GM21381 (cell line): Measurements from ENCODE around the gene PIEZO2.
"Not testable (repeated sequence)": the region's sequence is repeated elsewhere in the genome, so short reads cannot be mapped to it uniquely, and the experiment has no call there.

Source experiments
- ATAC-seq: cut with Tn5 transposase; IDR thresholded peaks from one replicate; pipeline ENCODE4 v1.9.1; 2021; ENCODE audit warnings: mild to moderate bottlenecking, moderate library complexity; ENCODE audit not compliant: unreplicated experiment

Gene PIEZO2

GRCh38 chr18:10850840-10851239 lies 298.5 kb downstream of the PIEZO2 start:
- no peak for ATAC-seq

GRCh38 chr18:10850216-10850615 lies 299.2 kb downstream of the PIEZO2 start:
- ATAC-seq: no peak

DNA sequence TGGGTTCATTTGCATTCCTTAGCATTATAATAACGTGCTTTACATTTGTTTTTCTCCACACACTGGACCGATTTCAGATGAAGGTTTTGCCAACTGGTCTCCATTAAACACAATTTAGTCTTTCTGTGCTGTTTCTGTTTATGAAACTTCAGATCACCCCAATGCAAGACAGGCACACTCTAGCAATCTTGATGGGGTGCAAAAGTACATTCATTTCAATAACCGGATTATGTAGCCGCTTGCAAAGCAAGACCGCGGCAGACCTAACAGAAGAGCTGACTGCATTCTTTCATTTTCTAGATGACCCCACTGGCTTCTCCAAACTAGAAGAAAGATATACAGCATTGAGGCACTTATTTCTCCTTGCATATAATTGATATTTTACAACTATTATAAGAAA lies 301.5 kb downstream of the PIEZO2 start:
- no peak for ATAC-seq

DNA sequence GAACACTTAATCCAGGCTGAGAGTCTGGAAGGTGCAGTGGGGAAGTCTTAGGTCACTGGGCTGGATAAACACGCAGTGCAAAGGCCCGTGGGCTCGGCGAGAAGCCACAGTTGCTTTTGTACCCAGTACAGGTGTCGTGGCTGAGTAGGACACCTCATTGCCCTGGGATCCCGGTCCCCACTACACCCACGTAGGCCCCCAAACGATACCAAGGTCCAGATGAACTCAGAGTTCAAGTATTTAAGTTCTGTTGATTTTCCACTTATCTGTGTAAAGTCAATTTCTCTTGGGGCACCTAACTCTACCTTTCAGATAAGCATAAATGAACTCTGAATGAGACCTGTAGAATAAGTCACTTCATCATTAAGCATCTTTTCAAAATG lies 302.0 kb downstream of the PIEZO2 start:
- ATAC-seq: no peak

DNA sequence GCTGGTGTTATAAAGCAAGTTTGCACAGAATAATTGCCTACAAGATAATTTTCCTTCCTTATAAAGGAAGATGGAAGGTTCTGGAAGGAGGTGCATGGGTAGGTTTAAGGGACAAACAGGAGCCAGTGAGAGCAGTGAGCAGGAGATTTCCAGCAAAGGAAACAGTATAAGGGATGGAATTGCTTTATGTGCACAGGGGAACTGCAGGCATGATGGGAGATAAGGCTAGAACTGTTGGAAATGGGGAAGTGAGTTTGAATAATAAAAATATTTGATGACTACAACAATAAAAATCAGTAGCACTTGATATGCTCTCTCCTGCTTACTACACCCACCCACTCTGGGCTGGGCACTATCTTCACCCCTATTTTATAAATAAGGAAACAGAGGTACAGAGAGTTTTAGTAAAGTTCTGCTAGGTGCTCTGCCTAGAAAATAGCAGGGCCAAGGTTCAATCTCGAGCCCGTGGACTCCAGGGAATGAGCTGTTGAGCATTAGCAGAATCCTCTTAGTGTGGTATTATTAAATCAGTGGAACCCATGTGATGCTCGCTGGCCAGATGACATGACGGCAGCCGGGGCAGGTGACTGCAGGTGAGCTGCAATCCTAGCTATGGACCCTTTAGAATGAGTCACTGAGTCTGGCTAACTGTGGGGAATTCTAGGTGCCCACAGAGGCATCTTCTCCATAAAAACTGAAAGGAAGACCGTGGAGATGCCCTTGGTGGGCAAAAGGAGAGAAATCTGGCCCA lies 302.5 kb downstream of the PIEZO2 start:
- no peak for ATAC-seq

- not testable (repeated sequence) for ATAC-seq
Measured at GRCh38 chr18:10846035-10846434, 303.3 kb downstream of the PIEZO2 start.

GRCh38 chr18:10843565-10843964 lies 305.8 kb downstream of the PIEZO2 start:
- ATAC-seq: no peak

DNA sequence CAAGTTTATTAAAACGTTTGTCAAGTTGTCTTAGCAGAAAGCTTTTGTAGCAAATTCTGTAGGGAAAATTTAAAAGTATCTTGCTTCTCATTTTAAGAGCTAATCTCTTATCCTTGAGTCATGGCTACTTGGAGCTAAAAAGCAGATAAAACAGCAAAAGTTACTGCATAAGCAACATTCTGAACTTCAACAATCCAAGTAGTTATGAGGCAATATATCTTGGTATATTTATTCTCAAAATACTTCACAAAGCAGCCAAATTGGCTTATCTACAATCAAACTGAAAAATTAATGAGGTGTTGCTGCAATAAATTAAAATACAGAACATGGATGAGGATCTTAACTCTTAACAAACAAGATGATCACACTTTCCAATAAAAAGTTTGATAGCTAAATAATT lies 306.5 kb downstream of the PIEZO2 start:
- ATAC-seq: no peak

DNA sequence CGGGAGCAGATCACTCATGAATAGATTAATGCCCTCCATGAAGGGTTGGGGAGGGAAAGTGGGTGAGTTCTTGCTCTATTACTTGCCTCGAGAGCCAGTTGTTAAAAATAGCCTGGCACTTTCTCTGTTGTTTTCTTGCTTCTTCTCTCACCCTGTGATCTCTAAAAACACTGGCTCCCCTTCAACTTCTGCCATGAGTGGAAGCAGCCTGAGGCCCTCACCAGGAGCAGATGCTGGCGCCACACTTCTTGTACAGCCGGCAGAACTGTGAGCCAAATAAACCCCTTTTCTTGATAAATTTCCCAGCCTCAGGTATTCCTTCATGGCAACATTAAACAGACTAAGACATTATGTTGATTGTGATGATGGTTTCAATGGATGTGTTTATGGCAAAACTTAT lies 307.0 kb downstream of the PIEZO2 start:
- ATAC-seq: no peak

DNA sequence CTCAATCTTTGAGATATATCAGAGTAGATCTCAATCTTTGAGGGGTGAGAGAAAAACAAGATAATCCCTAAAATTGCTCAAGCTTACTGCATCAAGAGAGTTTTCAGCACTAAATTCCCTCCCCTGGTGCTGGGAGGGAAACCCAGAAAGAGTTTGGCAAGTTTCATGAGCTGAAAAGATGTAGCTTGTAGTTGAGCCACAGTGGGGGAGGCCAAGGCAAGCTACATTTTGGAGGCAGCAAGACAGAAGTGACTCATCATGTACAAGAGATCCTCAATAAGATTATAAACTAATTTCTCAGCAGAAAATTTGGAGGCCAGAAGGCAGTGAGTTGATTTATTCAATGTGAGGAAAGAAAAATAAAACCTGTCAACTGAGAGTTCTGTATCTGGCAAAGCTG lies 308.2 kb downstream of the PIEZO2 start:
- ATAC-seq: no peak

DNA sequence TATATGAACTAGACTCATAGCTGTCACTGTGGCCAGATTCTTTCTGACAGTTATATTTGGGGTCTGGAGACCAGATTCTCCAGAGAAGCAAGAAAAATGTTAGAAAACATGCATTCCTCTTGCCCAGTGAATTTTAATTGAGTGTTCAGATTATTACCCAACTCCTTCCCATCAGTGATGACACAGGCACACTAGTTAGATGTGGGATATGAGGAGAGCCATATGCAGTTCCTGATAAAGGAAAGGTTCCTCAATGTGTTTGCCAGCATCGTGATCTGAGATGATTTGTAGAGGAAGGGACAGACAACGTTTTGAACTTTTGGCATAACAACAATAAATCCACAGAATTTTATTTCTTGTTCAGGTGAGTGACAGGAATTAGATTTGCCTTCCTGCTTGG lies 308.6 kb downstream of the PIEZO2 start:
- ATAC-seq: no peak

GRCh38 chr18:10839421-10839820 lies 309.9 kb downstream of the PIEZO2 start:
- ATAC-seq: no peak

GRCh38 chr18:10838553-10838952 lies 310.8 kb downstream of the PIEZO2 start:
- ATAC-seq: no peak

DNA sequence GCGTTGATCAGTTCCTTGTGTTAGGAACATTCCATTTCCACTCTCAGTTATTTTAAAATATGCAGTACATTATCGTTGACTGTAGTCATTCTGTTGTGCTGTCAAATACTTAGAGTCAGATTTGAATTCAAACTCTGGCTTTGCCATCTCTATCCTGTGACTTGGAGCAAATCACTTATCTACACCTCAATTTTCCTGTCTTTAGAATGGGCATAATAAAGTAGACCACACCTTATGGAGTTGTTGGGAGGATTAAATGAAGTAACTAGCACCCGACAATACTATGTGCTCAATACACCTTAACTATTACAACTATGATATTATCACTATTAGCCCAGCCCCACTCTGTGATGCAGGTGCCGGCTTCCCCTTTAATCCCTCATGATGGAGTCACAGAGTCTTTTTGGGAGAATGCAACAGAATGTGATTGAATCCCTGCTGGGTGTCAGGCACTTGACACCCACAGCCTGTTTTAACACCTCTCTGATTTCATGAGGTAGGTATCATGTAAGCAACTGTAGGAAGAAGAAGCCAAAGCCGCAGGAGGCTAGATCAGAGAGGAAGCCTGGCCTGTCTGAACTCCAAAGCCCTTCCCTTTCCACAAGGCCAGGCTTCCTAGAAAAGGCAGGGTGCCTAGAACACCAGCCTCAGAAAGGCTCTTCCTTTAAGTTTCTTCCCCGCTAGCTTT lies 315.1 kb downstream of the PIEZO2 start:
- ATAC-seq: no peak

- no peak for ATAC-seq
Measured at GRCh38 chr18:10833656-10834055, 315.7 kb downstream of the PIEZO2 start.

DNA sequence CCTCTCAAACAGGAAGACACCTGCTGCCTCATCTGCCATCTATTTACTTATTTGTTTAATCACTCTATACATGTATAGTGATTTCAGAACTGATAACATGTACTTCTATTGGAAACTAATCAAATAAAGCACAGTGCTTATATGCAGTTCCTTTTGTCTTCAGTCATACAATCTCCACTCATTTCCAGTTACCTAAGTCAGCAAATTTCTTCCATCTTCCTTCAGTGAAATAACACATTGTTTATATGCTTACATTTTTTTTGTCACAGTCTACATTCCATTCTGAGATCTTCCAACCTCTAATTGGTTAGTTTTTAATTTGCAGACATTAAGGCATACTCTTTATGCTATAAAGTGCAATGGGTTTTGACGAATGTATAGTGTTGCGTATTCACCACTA lies 323.0 kb downstream of the PIEZO2 start:
- ATAC-seq: no peak

GRCh38 chr18:10822456-10822855 lies 326.9 kb downstream of the PIEZO2 start:
- ATAC-seq: no peak

DNA sequence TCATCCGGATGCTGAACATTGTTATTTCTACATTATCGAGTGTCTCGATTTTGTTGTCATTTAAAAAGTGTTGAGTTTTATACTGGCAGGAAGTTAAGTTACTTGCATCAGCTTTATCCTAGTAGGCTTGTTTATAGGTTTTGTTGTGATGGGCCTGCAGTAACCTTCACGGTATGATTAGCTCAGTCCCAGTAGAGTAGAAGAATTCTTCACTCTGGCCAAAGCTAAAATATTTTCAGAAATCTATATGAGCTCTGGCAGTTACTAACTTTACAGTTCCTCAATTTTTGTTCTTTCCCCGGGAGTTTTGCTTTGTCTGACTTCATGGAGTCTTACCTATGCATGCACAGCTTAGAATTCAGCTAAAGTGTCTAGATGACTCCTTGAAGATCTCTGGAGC lies 328.7 kb downstream of the PIEZO2 start:
- ATAC-seq: no peak

- no peak for ATAC-seq
Measured at GRCh38 chr18:10814336-10814735, 335.0 kb downstream of the PIEZO2 start.

- no peak for ATAC-seq
Measured at GRCh38 chr18:10805587-10806118, 343.7 kb downstream of the PIEZO2 start.

DNA sequence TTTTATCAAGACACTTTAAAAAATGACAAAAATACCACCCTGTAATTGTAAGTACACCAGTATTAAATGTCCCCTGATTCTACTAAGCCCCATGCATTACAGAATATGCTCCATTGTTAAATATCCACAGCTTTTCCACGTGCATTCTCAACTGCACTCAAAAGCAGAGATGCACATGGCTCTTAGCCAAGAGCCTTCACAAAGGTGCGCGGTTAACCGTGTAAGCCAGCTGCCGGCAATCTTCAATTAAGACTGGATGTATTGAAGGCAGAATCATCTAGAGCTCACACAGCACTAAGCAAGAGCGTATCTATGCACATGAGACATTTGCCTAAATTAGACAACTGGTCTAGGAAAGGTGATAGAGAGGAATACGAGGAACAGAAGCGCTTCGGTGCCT lies 345.2 kb downstream of the PIEZO2 start:
- ATAC-seq: no peak
